ENCODE results near the gene RTN4R.

The RTN4R gene

GRCh38 chr22:20217563-20217962 lies 50.6 kb downstream of the RTN4R start:
- ChIA-PET POLR2A (ENCODE audit: low non-redundant PET) (no interaction called here), CTCF (no interaction called here)
- H3K27ac ChIP-seq: no peak overlapping the region
- no peak for DNase-seq (ENCODE audit: low spot score)
- TF ChIP-seq CTCF (conservative IDR thresholded peaks at IDR 0.05; ENCODE audit: low read depth): no peak

- POLR2A ChIA-PET (ENCODE audit: low non-redundant PET): no interaction called here
- DNase-seq (ENCODE audit: low spot score): no peak
- no peak for TF ChIP-seq CTCF (conservative IDR thresholded peaks at IDR 0.05; ENCODE audit: low read depth)
- CTCF ChIA-PET: no interaction called here
- no peak overlapping the region for H3K27ac ChIP-seq
Measured at GRCh38 chr22:20216863-20217499, 51.1 kb downstream of the RTN4R start.

- CTCF ChIA-PET: interaction anchor here (0.6 to 1.1 kb wide), 2 partner anchors 59 to 180 kb away, joined by 3 read pairs; no protein-coding TSS in a partner anchor
- POLR2A ChIA-PET (ENCODE audit: low non-redundant PET): no interaction called here
- no peak for DNase-seq (ENCODE audit: low spot score)
- TF ChIP-seq CTCF (conservative IDR thresholded peaks at IDR 0.05; ENCODE audit: low read depth): no peak
- H3K27ac ChIP-seq: no peak overlapping the region
Measured at GRCh38 chr22:20215742-20216141, 52.4 kb downstream of the RTN4R start.

- ChIA-PET CTCF (interaction anchor here (1.1 kb wide), 1 partner anchor 58 kb away, joined by 3 read pairs; no protein-coding TSS in a partner anchor), POLR2A (ENCODE audit: low non-redundant PET) (no interaction called here)
- DNase-seq (ENCODE audit: low spot score): no peak
- no peak for TF ChIP-seq CTCF (conservative IDR thresholded peaks at IDR 0.05; ENCODE audit: low read depth)
- H3K27ac ChIP-seq: no peak overlapping the region
Measured at GRCh38 chr22:20214853-20215252, 53.3 kb downstream of the RTN4R start.

GRCh38 chr22:20213833-20214708 lies 54.0 kb downstream of the RTN4R start:
- ChIA-PET CTCF (interaction anchor here (0.6 to 1.1 kb wide), 3 partner anchors 38 to 57 kb away, joined by 3 to 4 read pairs (median 4); no protein-coding TSS in a partner anchor), POLR2A (ENCODE audit: low non-redundant PET) (no interaction called here)
- DNase-seq (ENCODE audit: low spot score): no peak
- TF ChIP-seq CTCF (conservative IDR thresholded peaks at IDR 0.05; ENCODE audit: low read depth): no peak
- no peak overlapping the region for H3K27ac ChIP-seq

- ChIA-PET CTCF (interaction anchor here (0.6 kb wide), 1 partner anchor 56 kb away, joined by 4 read pairs; no protein-coding TSS in a partner anchor), POLR2A (ENCODE audit: low non-redundant PET) (no interaction called here)
- no peak for TF ChIP-seq CTCF (conservative IDR thresholded peaks at IDR 0.05; ENCODE audit: low read depth)
- no peak overlapping the region for H3K27ac ChIP-seq
- DNase-seq (ENCODE audit: low spot score): no peak
Measured at GRCh38 chr22:20212754-20213699, 55.1 kb downstream of the RTN4R start.
